Right lobe of liver (tissue), 6 donors: ENCODE results near the gene SZRD1. TPM values are rescaled to one million over a fixed set of nuclear protein-coding genes. Genes with fewer than 3 reads are reported as not detected.
A peak's percentile ranks its signal among the peaks of the same experiment; 100 is the strongest.
"Not testable (repeated sequence)": the region's sequence is repeated elsewhere in the genome, so short reads cannot be mapped to it uniquely, and the experiment has no call there.

Experiments used
- ATAC-seq, 4 donors: fragments of 200-7000 bp; cut with Tn5 transposase; one replicate each; pipeline ENCODE4 v1.9.1; 2020; ENCODE audit warnings: mild to moderate bottlenecking in 4 of 4, moderate library complexity in 4 of 4
- DNase-seq, 3 donors: peaks; one replicate each; pipeline ENCODE4 v3.0.0-alpha.2; 2020
- H3K27ac ChIP-seq, 3 donors: fragments of 200-600 bp; one replicate each; pipeline ENCODE4 v1.8.0; 2022
- H3K27me3 ChIP-seq, 2 donors: fragments of 200-600 bp; one replicate each; pipeline ENCODE4 v1.8.0; 2022
- H3K36me3 ChIP-seq, 4 donors: fragments of 200-600 bp; sonication (generic) in 1 of 4; one replicate each; pipeline versions ENCODE4 v1.5.1 to v1.8.0; 2017 to 2022; ENCODE audit warnings: control low read depth in 1 of 4
- H3K4me1 ChIP-seq, 4 donors: fragments of 200-600 bp; sonication (generic) in 1 of 4; one replicate each; pipeline versions ENCODE4 v1.5.1 to v1.8.0; 2017 to 2022; ENCODE audit warnings: control low read depth in 1 of 4
- H3K4me3 ChIP-seq, 3 donors: fragments of 200-600 bp; one replicate each; pipeline ENCODE4 v1.8.0; 2022
- H3K9me3 ChIP-seq, 4 donors: fragments of 200-600 bp; sonication (generic) in 1 of 4; one replicate each; pipeline versions ENCODE4 v1.5.1 to v1.8.0; 2017 to 2022; ENCODE audit warnings: control low read depth in 1 of 4
- CTCF ChIP-seq, 4 donors: fragments of 200-600 bp in 3 of 4; fragments of 450-650 bp in 1 of 4; IDR thresholded peaks; one replicate each; pipeline versions ENCODE4 v1.5.1 to v1.8.0; 2016 to 2022; ENCODE audit warnings: antibody characterized with exemption in 4 of 4, mild to moderate bottlenecking in 2 of 4
- POLR2A ChIP-seq: fragments of 450-650 bp; IDR thresholded peaks from one replicate; pipeline ENCODE4 v1.6.1; 2017; ENCODE audit warnings: antibody characterized with exemption, mild to moderate bottlenecking
- WGBS: methylation state at CpG from one replicate; pipeline ENCODE4 v1.1.6; 2018; ENCODE audit warnings: low coverage, low lambda C conversion rate; ENCODE audit not compliant: insufficient coverage; ENCODE audit errors: missing lambda C conversion rate; 5-methylcytosine and 5-hydroxymethylcytosine counted together
- intact Hi-C, 2 donors: fragments of 100-400 bp; cut with DNase I; formaldehyde crosslinking; loops; one replicate each; pipeline versions ENCODE4 v1.11.2 to v1.14.1; 2022
- total RNA-seq, 6 experiments: library from RNA; depleted of rRNA in 2 of 6; stranded (reverse); fragments of >200 nt in 2 of 6; fragmentation: NEBNext Ultra II Directional in 3 of 6; extraction: Animal tissue kit (Norgen Biotek cat#: 25700) in 3 of 6; gene quantifications; one replicate each; pipeline versions ENCODE4 v1.1.0 to v1.2.4, GENCODE V29; 2016 to 2023
- donor health status: DM: no; HTN: yes; CAD: no.
- donor health status: DM: no; HTN: no; CAD: no.
- donor health status: DM: no; HTN: no; CAD: no.
- donor health status: DM: no; HTN: yes; CAD: no.
- donor health status: DM: no; HTN: yes; CAD: no.

Gene SZRD1
- total RNA-seq, 6 experiments from 2014 or later: 41.4 to 57.8 (median 47.5) TPM

GRCh38 chr1:16342331-16343062, 24.5 kb upstream of the SZRD1 start:
- 79% methylated on average over 8 of the region's 10 CpGs for WGBS
- no peak for DNase-seq

GRCh38 chr1:16343276-16343675, 23.8 kb upstream of the SZRD1 start:
- H3K27ac ChIP-seq, H3K36me3 ChIP-seq, intact Hi-C loops, H3K9me3 ChIP-seq, DNase-seq, ATAC-seq, H3K4me3 ChIP-seq, H3K27me3 ChIP-seq, H3K4me1 ChIP-seq: not testable (repeated sequence)
- WGBS: 99% methylated on average over 6 of the region's 6 CpGs

More at GRCh38 chr1:16342331-16343062, 24.5 kb upstream of the SZRD1 start:
- Histone ChIP-seq H3K36me3 (no peaks in the 10 kb centered on the region), H3K4me1 (no peaks in the 10 kb centered on the region), H3K4me3 (no peak overlapping the region), H3K27me3 (no peaks in the 10 kb centered on the region), H3K27ac (no peak overlapping the region), H3K9me3 (no peaks in the 10 kb centered on the region)
- TF ChIP-seq POLR2A: no peak
- no peak for TF ChIP-seq CTCF (IDR thresholded peaks at IDR 0.05)
- intact Hi-C loops: no loop called here
- ATAC-seq: peak in 3 of 4 donors; percentile 30 to 44 (median 32)

- 90% methylated on average over 12 of the region's 14 CpGs for WGBS
Observed at GRCh38 chr1:16348414-16349182, 18.4 kb upstream of the SZRD1 start.

DNA sequence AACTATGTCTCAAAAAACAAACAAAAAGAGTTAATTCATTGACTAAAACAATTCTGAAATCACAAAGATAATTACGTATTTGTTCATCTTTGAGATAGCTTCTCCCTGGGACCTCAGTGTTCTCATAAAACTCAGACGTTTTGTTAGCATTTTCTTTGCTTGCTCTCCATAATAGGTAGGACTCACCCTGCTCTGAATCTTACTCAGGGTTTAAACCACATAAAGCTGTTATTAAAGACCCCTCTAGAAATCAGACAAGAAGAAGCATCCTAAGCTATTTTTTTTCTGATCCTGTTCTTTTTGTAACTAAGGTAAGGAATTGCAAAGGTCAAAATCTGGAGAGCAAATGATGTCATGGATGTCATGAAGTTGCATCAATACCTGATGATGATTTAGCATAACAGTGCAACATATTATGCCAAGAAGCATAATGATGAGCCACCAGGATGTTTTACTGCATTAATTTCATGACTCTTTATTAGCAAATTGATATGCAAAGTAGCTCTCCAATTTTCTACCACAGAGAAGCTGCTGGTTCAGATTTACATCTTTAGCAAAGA, 17.1 kb upstream of the SZRD1 start:
- Histone ChIP-seq H3K27me3 (no peaks in the 10 kb centered on the region), H3K4me1 (peaks cover 0 to 7% (median 0%) of the 10 kb centered on the region in 4 donors), H3K9me3 (no peaks in the 10 kb centered on the region), H3K27ac (no peak overlapping the region), H3K4me3 (no peak overlapping the region), H3K36me3 (no peaks in the 10 kb centered on the region)
- ATAC-seq (no peak), DNase-seq (no peak)
- TF ChIP-seq POLR2A: no peak
- TF ChIP-seq CTCF (IDR thresholded peaks at IDR 0.05): no peak
- intact Hi-C loops: loop anchor here in 1 of 2 donors (10.0 kb wide), 1 partner anchor 95 kb away; no protein-coding TSS in a partner anchor
- 18% methylated on average over 2 of the region's 2 CpGs for WGBS

More at GRCh38 chr1:16348414-16349182, 18.4 kb upstream of the SZRD1 start:
- peaks cover 0 to 7% (median 0%) of the 10 kb centered on the region in 4 donors for H3K4me1 ChIP-seq
- no peaks in the 10 kb centered on the region for H3K36me3 ChIP-seq
- no peak for DNase-seq
- no peak overlapping the region for H3K27ac ChIP-seq
- intact Hi-C loops: no loop called here
- no peaks in the 10 kb centered on the region for H3K27me3 ChIP-seq
- no peak for ATAC-seq
- TF ChIP-seq CTCF (IDR thresholded peaks at IDR 0.05) (no peak), POLR2A (no peak)
- H3K4me3 ChIP-seq: no peak overlapping the region
- H3K9me3 ChIP-seq: no peaks in the 10 kb centered on the region
